Transverse colon (tissue), 3 donors: ENCODE measurements around the gene SPIRE1.

Experiments
- CTCF ChIP-seq, 5 experiments: fragments of 200-600 bp in 3 of 5; fragments of 450-650 bp in 2 of 5; sonication (generic) in 3 of 5; IDR thresholded peaks; 1 replicate in 2 of 5; 2 replicates in 3 of 5; pipeline ENCODE4 v1.5.1; 2016 to 2017; ENCODE audit warnings: antibody characterized with exemption in 5 of 5, inconsistent platforms in 3 of 5, mild to moderate bottlenecking in 2 of 5, moderate library complexity in 1 of 5
- POLR2A ChIP-seq: fragments of 450-650 bp; IDR thresholded peaks from one replicate; pipeline ENCODE4 v1.6.1; 2016; ENCODE audit warnings: antibody characterized with exemption, mild to moderate bottlenecking, moderate library complexity

GRCh38 chr18:12597760-12598159 lies 60.1 kb downstream of the SPIRE1 start:
- no peak for TF ChIP-seq CTCF (IDR thresholded peaks at IDR 0.05)
- TF ChIP-seq POLR2A, result no peak
